GM10847 (cell line): ENCODE measurements around the gene GRK2.
A peak's percentile ranks its signal among the peaks of the same experiment; 100 is the strongest.

Source experiments
- POLR2A ChIP-seq: IDR thresholded peaks from 2 replicates; pipeline ENCODE4 v1.6.1; 2011; ENCODE audit not compliant: insufficient read length; ENCODE audit errors: extremely low read depth

Gene GRK2

GRCh38 chr11:67283481-67283963 lies 17.2 kb downstream of the GRK2 start:
- no peak for TF ChIP-seq POLR2A

GRCh38 chr11:67284811-67285540 lies 18.7 kb downstream of the GRK2 start:
- TF ChIP-seq POLR2A = no peak

- TF ChIP-seq POLR2A = no peak
Measured at GRCh38 chr11:67285541-67286498, 19.5 kb downstream of the GRK2 start.

DNA sequence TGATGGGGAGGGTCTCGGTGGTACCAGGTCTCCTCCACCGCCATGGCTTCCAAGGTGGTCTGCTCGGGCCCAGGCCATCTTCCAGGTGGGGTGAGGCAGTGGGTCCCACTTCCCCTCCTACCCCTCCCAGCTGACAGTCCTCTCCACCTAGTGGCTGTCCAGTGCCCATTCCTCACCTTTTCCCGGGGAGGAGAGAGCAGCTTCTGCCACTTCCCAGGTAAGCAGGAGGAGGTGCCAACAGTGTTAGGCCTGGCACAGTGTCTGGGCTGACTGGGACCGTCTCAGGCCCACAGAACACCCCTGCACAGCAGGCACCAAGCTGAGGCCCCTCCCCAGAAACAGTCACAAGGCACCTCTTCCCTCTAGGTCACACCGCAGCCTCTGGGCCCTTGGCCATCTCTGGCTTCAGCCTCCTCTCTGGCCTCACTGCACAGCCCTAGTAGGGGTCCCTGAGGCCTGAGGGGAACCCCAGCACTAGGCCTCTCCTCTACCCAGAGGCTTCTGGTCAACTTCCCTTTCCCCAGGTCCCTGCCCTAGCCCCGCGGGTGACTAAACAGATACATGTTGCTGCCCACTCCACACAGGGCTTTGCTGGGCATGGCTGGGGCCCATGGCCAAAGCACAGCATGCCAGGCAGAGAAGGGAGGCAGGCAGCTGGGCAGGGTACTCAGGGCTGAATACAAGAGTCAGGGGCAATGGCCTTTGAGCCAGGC lies 20.5 kb downstream of the GRK2 start:
- no peak for TF ChIP-seq POLR2A

GRCh38 chr11:67287355-67288197 lies 21.3 kb downstream of the GRK2 start:
- TF ChIP-seq POLR2A = no peak

- TF ChIP-seq POLR2A = no peak
Measured at GRCh38 chr11:67288198-67288451, 21.9 kb downstream of the GRK2 start.

DNA sequence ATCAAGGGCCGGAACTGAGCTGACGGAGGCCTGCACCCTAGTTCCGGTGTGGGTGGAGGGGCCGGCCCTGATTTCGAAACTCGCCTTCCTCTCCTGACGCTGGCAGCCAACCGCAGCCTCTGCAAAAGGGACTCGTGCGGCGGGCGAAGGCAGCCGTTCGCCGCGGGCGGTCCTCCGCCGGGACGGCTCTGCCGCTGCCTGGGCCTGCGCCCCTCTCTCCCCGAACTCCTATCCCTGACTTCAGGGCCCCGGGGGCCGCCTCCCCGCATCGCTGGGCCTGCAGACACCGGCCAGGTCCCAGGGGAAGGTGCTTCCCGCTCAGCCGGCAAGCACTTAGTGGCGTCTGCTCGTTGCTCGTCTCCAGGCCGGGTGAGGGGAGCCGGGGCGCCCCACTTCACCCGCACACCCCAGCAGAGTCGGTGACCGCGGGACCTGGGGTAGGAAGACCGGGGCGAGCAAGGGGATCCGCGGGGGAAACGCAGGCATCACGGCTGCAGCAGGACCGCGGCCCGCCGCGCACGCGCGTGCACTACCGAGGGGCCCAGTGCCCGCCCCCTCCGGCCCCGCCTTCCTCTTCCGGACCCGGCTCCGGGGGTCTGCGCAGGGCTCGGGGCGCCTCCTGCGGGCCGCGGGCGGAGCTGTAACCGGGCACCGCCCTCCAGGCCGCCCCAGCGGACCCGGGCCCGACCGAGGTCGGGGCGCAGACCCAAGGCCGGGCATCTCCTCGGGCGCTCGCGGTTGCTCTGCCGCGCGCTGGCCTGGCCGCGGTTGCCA lies 22.4 kb downstream of the GRK2 start:
- TF ChIP-seq POLR2A = peak; percentile 83

- TF ChIP-seq POLR2A = no peak
Measured at GRCh38 chr11:67289226-67289650, 23.0 kb downstream of the GRK2 start, which contains the start of gene ANKRD13D. ANKRD13D (plus strand) TSS chr11:67289303; CDS start chr11:67289461, 158 bp downstream.

GRCh38 chr11:67289651-67290479 lies 23.6 kb downstream of the GRK2 start:
- no peak for TF ChIP-seq POLR2A

- no peak for TF ChIP-seq POLR2A
Measured at GRCh38 chr11:67290801-67291200, 24.5 kb downstream of the GRK2 start.

DNA sequence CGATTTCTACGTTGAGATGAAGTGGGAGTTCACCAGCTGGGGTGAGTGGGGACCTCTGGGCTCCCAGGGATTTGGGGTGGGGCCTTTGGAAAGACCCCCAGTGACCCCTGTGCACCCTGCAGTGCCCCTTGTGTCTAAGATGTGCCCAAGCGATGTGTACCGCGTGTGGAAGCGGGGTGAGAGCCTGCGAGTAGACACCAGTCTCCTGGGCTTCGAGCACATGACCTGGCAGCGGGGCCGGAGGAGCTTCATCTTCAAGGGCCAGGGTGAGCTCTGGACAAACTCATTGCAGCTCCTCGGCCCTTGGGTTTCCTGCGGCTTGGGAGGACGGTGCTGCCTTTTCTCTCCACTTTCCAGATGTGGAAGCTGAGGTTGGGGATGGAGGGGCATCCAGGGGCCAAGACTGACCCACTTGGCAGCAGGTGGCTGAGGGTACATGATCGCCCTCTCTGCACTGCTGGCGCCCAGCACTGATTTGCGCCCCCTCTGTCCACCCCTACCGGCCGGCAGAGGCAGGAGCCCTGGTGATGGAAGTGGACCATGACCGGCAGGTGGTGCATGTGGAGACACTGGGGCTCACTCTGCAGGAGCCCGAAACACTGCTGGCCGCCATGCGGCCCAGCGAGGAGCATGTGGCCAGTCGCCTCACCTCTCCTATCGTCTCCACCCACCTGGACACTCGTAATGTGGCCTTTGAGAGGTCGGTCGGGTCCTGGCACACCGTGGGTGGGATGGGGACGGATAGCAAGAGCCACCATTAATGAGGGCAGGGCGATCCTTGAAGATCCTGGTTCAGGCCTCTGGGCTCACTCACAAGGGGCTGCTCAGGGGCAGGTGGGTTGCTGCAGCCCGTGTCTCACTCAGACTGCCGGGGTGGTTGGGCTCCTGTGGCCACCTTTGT lies 25.5 kb downstream of the GRK2 start:
- no peak for TF ChIP-seq POLR2A

DNA sequence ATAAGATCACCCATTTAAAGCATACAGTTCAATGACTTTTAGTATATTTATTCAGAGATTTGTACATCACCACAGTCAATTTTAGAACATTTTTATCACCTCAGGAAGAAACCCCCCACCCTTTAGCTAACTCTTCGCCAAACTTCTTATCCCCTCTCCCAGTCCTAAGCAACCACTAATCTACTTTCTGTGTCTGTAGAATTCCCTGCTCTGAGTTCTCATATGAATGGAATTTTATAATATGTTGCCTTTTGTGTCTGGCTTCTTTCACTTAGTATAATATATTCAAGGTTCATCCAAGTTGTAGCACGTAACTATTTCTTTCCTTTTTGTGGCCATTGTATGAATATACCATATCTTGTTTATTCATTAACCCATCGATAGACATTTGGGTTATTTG lies 26.4 kb downstream of the GRK2 start:
- no peak for TF ChIP-seq POLR2A
